Transverse colon (tissue), 4 donors: ENCODE data around the gene IPPK. TPM values are rescaled to one million over a fixed set of nuclear protein-coding genes. Genes with fewer than 3 reads are reported as not detected.

Source experiments
- DNase-seq: peaks from one replicate; pipeline ENCODE4 v3.0.0-alpha.2; 2019
- H3K27ac ChIP-seq, 4 donors: fragments of 200-600 bp; sonication (generic); 2 replicates each; pipeline ENCODE4 v1.5.1; 2016 to 2018; ENCODE audit warnings: inconsistent platforms in 4 of 4
- H3K27me3 ChIP-seq: fragments of 200-600 bp; sonication (generic); 2 replicates; pipeline ENCODE4 v1.5.1; 2017; ENCODE audit warnings: inconsistent platforms
- H3K36me3 ChIP-seq, 4 donors: fragments of 200-600 bp; sonication (generic); 2 replicates each; pipeline ENCODE4 v1.5.1; 2017 to 2019; ENCODE audit warnings: inconsistent platforms in 4 of 4
- H3K4me1 ChIP-seq, 4 donors: fragments of 200-600 bp; sonication (generic); 2 replicates each; pipeline ENCODE4 v1.5.1; 2017 to 2020; ENCODE audit warnings: inconsistent platforms in 4 of 4
- H3K4me3 ChIP-seq, 4 donors: fragments of 200-600 bp; sonication (generic); 1 replicate in 1 of 4; 2 replicates in 3 of 4; pipeline versions ENCODE4 v1.5.1 to v1.6.1; 2017 to 2019; ENCODE audit warnings: inconsistent platforms in 4 of 4
- H3K9me3 ChIP-seq, 2 donors: fragments of 200-600 bp; sonication (generic); 2 replicates each; pipeline ENCODE4 v1.5.1; 2017 to 2019; ENCODE audit warnings: inconsistent platforms in 2 of 2
- CTCF ChIP-seq, 5 experiments: fragments of 200-600 bp in 3 of 5; fragments of 450-650 bp in 2 of 5; sonication (generic) in 3 of 5; IDR thresholded peaks; 1 replicate in 2 of 5; 2 replicates in 3 of 5; pipeline ENCODE4 v1.5.1; 2016 to 2017; ENCODE audit warnings: antibody characterized with exemption in 5 of 5, inconsistent platforms in 3 of 5, mild to moderate bottlenecking in 2 of 5, moderate library complexity in 1 of 5
- EP300 ChIP-seq: sonication (generic); formaldehyde crosslinking; IDR thresholded peaks from one replicate; pipeline ENCODE4 v1.6.1; 2017; ENCODE audit warnings: antibody characterized with exemption, low read depth
- POLR2A ChIP-seq: fragments of 450-650 bp; IDR thresholded peaks from one replicate; pipeline ENCODE4 v1.6.1; 2016; ENCODE audit warnings: antibody characterized with exemption, mild to moderate bottlenecking, moderate library complexity
- POLR2AphosphoS5 ChIP-seq, 3 donors: sonication (generic); formaldehyde crosslinking; IDR thresholded peaks; one replicate each; pipeline ENCODE4 v1.6.1; 2016; ENCODE audit warnings: antibody characterized with exemption in 3 of 3
- WGBS, 2 donors: methylation state at CpG; one replicate each; pipeline ENCODE4 v1.1.5; 2018; ENCODE audit warnings: low coverage in 1 of 2; 5-methylcytosine and 5-hydroxymethylcytosine counted together
- in situ Hi-C, 4 donors: fragments of 200-750 bp; cut with MboI; loops; one replicate each; pipeline versions ENCODE4 v1.15.0 to v1.15.1; 2017; ENCODE audit warnings: low sequenced_read_pairs in 3 of 4, low pct_ligation_motif_present in 1 of 4, low pct_unique_long_range_greater_than_20kb in 1 of 4
- intact Hi-C: fragments of 100-400 bp; cut with DNase I; formaldehyde crosslinking; loops from one replicate; pipeline ENCODE4 v1.15.1; 2023; ENCODE audit warnings: low total_unique reads
- total RNA-seq, 4 donors: library from RNA; depleted of rRNA; stranded (reverse); fragments of >200 nt; gene quantifications; one replicate each; pipeline ENCODE4 v1.1.0, GENCODE V29; 2016

IPPK gene
- total RNA-seq, 4 donors from 2014 or later, result 6.2 to 12.2 (median 10.1) TPM

- in situ Hi-C loops, result no loop called here
- WGBS, 2 donors, result 65 to 76% methylated on average over 2 to 6 of the region's 6 CpGs
- no peaks in the 10 kb centered on the region for H3K9me3 ChIP-seq
- no peak overlapping the region for H3K4me3 ChIP-seq
- intact Hi-C loops, result no loop called here
- H3K27me3 ChIP-seq, result no peaks in the 10 kb centered on the region
- H3K36me3 ChIP-seq, result peaks cover 0 to 19% (median 9%) of the 10 kb centered on the region in 4 donors
- no peak for TF ChIP-seq CTCF (IDR thresholded peaks at IDR 0.05)
- TF ChIP-seq EP300, result no peak
- no peak for TF ChIP-seq POLR2AphosphoS5 (IDR thresholded peaks at IDR 0.05)
- TF ChIP-seq POLR2A, result no peak
- peak overlapping the region in 3 of 4 donors; percentile 10 to 47 (median 24) for H3K27ac ChIP-seq
- DNase-seq, result no peak
- peaks cover 0 to 18% (median 6%) of the 10 kb centered on the region in 4 donors for H3K4me1 ChIP-seq
These were observed 41.9 kb upstream of the IPPK start for GRCh38 chr9:92711844-92712243.

GRCh38 chr9:92711146-92711545 is 41.2 kb upstream of the IPPK start:
- intact Hi-C loops, result no loop called here
- no peak for DNase-seq
- Histone ChIP-seq H3K27me3 (no peaks in the 10 kb centered on the region), H3K4me3 (no peak overlapping the region), H3K9me3 (no peaks in the 10 kb centered on the region), H3K36me3 (peaks cover 0 to 19% (median 9%) of the 10 kb centered on the region in 4 donors), H3K4me1 (peaks cover 0 to 11% (median 3%) of the 10 kb centered on the region in 4 donors), H3K27ac (no peak overlapping the region)
- in situ Hi-C loops, result no loop called here
- WGBS, 2 donors, result 23 to 27% methylated on average over 2 of the region's 2 CpGs
- TF ChIP-seq CTCF (IDR thresholded peaks at IDR 0.05), result no peak
- no peak for TF ChIP-seq EP300
- no peak for TF ChIP-seq POLR2AphosphoS5 (IDR thresholded peaks at IDR 0.05)
- no peak for TF ChIP-seq POLR2A

GRCh38 chr9:92710368-92710767 is 40.4 kb upstream of the IPPK start:
- Histone ChIP-seq H3K27me3 (no peaks in the 10 kb centered on the region), H3K27ac (no peak overlapping the region), H3K4me1 (peaks cover 0 to 6% (median 0%) of the 10 kb centered on the region in 4 donors), H3K36me3 (peaks cover 0 to 19% (median 9%) of the 10 kb centered on the region in 4 donors), H3K4me3 (no peak overlapping the region), H3K9me3 (no peaks in the 10 kb centered on the region)
- no peak for TF ChIP-seq POLR2AphosphoS5 (IDR thresholded peaks at IDR 0.05)
- TF ChIP-seq POLR2A, result no peak
- TF ChIP-seq CTCF (IDR thresholded peaks at IDR 0.05), result no peak
- TF ChIP-seq EP300, result no peak
- intact Hi-C loops, result no loop called here
- DNase-seq, result no peak
- 90% methylated on average over 3 of the region's 3 CpGs; no CpG with 5 or more reads in 1 of the 2 donors for WGBS, 2 donors
- in situ Hi-C loops, result no loop called here

GRCh38 chr9:92709954-92710353 is 40.0 kb upstream of the IPPK start:
- Histone ChIP-seq H3K27me3 (no peaks in the 10 kb centered on the region), H3K27ac (no peak overlapping the region), H3K4me1 (peaks cover 0 to 6% (median 0%) of the 10 kb centered on the region in 4 donors), H3K9me3 (no peaks in the 10 kb centered on the region), H3K4me3 (no peak overlapping the region), H3K36me3 (peaks cover 0 to 19% (median 9%) of the 10 kb centered on the region in 4 donors)
- intact Hi-C loops, result no loop called here
- WGBS, 2 donors, result 95% methylated on average over 3 of the region's 3 CpGs; no CpG with 5 or more reads in 1 of the 2 donors
- DNase-seq, result no peak
- in situ Hi-C loops, result no loop called here
- TF ChIP-seq POLR2AphosphoS5 (IDR thresholded peaks at IDR 0.05) (no peak), POLR2A (no peak), CTCF (IDR thresholded peaks at IDR 0.05) (no peak), EP300 (no peak)
